ENCODE results near the gene SERPINB4. TPM values are rescaled to one million over a fixed set of nuclear protein-coding genes. Genes with fewer than 3 reads are reported as not detected.

The SERPINB4 gene
- total RNA-seq, 1 donor: not detected

DNA sequence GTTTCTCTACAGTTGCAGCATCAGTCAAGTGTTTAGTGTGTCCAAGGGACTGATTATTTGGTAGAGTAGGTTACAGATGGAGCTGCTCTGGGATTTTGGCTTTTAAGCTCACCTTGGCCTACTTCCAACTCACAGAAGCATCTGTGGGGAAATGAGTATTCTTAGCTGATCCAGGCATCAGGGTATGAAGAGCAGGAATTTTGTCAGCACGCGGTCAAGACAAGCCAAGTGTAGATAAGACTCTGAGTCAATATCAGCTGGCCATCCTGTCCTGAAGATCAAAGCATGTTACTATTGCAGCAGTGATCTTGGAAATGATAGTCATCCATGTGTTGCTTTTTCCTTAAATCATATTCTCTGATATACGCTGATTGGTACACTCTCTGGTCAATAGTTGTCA lies 24.4 kb downstream of the SERPINB4 start:
- H3K4me3 ChIP-seq (ENCODE audit: low read depth, low read length): no peak overlapping the region
- DNase-seq (ENCODE audit: low read depth): peak; percentile 63
- TF ChIP-seq, protein P1, sequence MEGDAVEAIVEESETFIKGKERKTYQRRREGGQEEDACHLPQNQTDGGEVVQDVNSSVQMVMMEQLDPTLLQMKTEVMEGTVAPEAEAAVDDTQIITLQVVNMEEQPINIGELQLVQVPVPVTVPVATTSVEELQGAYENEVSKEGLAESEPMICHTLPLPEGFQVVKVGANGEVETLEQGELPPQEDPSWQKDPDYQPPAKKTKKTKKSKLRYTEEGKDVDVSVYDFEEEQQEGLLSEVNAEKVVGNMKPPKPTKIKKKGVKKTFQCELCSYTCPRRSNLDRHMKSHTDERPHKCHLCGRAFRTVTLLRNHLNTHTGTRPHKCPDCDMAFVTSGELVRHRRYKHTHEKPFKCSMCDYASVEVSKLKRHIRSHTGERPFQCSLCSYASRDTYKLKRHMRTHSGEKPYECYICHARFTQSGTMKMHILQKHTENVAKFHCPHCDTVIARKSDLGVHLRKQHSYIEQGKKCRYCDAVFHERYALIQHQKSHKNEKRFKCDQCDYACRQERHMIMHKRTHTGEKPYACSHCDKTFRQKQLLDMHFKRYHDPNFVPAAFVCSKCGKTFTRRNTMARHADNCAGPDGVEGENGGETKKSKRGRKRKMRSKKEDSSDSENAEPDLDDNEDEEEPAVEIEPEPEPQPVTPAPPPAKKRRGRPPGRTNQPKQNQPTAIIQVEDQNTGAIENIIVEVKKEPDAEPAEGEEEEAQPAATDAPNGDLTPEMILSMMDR (IDR thresholded peaks at IDR 0.05; ENCODE audit: insufficient read depth, low read length): no peak

DNA sequence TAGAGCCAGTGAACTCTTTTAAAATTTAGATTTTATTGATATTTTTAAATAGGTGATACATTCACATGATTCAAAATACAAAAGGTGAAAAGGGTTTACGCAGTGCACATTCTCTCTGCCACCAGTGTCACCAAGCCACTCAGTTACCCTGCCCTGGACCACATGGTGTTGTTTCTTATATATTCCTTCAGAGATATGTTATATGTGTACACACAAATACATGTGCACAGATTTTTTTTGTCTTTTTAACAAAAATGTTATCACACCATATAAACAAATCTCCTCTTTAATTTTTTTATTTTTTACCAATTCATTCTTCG lies 26.2 kb downstream of the SERPINB4 start:
- no peak for DNase-seq (ENCODE audit: low read depth)
- TF ChIP-seq, protein P1 (IDR thresholded peaks at IDR 0.05; ENCODE audit: insufficient read depth, low read length): no peak
- no peak overlapping the region for H3K4me3 ChIP-seq (ENCODE audit: low read depth, low read length)

GRCh38 chr18:63617049-63617914 lies 26.8 kb downstream of the SERPINB4 start:
- TF ChIP-seq, protein P1 (IDR thresholded peaks at IDR 0.05; ENCODE audit: insufficient read depth, low read length): no peak
- no peak overlapping the region for H3K4me3 ChIP-seq (ENCODE audit: low read depth, low read length)
- peak; percentile 21 for DNase-seq (ENCODE audit: low read depth)

GRCh38 chr18:63613420-63613819 lies 30.6 kb downstream of the SERPINB4 start:
- no peak for DNase-seq (ENCODE audit: low read depth)
- H3K4me3 ChIP-seq (ENCODE audit: low read depth, low read length): no peak overlapping the region
- TF ChIP-seq, protein P1 (IDR thresholded peaks at IDR 0.05; ENCODE audit: insufficient read depth, low read length): no peak

DNA sequence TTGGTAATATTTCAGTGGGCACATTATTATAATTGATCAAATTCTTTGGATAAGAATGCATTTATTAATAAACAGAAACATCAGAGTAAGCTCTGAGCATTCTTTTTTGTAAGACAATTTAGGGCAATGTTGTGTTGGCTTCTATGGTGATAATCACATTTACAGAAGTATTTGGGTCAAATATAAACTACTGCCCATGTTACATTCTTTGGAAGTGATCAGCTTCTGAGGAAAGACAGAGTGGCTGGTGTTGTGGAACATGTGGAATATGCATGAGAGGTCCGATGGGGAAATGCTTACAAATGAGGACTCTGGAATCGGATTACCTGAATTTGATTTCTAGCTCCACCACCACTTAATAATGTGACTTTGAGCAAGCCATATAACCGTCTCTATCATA lies 37.5 kb downstream of the SERPINB4 start:
- no peak for DNase-seq (ENCODE audit: low read depth)
- TF ChIP-seq, protein P1 (IDR thresholded peaks at IDR 0.05; ENCODE audit: insufficient read depth, low read length): no peak
- H3K4me3 ChIP-seq (ENCODE audit: low read depth, low read length): no peak overlapping the region

- H3K4me3 ChIP-seq (ENCODE audit: low read depth, low read length): no peak overlapping the region
- DNase-seq (ENCODE audit: low read depth): no peak
- TF ChIP-seq, protein P1 (IDR thresholded peaks at IDR 0.05; ENCODE audit: insufficient read depth, low read length): no peak
Measured at GRCh38 chr18:63604791-63605567, 39.1 kb downstream of the SERPINB4 start.

Data from fibroblast of the aortic adventitia (primary cell).